ENCODE data around the gene TMEM184A.
"Not testable (repeated sequence)": the region's sequence is repeated elsewhere in the genome, so short reads cannot be mapped to it uniquely, and the experiment has no call there.

The TMEM184A gene

DNA sequence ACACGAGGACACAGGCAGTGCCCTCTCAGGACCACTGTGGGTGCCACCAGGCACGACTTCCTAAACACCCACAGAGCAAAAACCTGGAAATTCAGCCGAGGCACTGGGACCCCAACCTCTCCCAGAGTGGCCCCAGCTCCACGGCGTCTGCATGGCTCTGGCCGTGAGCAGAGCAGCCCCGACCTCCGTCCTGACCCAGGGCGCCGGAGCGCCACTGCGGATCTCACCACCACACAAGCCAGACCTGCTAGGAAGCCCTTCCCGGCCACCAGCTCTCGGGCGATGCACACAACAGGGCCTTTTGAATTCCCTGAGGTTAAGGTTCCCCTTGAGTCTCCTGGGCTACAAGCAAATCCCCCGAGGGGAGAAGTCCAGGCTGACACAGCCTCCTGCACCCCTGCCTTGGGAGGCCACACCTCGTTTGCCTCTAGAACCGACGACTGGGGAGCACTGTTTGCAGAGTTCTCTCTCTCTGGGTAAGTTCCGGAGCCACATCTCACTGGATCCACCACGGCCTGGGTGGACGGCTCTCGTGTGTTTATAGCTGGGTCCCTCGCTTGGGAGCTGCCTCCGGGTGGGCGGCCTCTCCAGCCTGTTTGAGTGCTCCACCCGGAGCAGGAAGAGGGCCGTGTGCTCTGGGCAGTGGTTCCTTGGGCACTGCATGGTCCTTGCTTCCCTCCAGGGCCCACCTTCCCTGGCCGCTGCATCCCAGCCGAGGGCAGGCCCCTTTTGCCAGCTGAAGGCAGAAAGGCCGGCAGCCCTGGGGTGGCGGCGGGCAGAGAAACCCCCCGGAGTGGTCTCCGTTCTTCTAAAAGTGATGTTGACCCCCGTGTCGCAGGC is 29.4 kb upstream of the TMEM184A start:
- Histone ChIP-seq H4K20me1 (ENCODE audit: insufficient read depth, low read length) (no peaks in the 10 kb centered on the region), H3K79me2 (ENCODE audit: low read length) (no peaks in the 10 kb centered on the region), H3K9me3 (ENCODE audit: insufficient read depth, low read length) (no peaks in the 10 kb centered on the region), H3K27me3 (ENCODE audit: low read depth, low read length) (no peaks in the 10 kb centered on the region), H3K27ac (ENCODE audit: low read length) (no peak overlapping the region), H3K9ac (ENCODE audit: low read length) (no peak overlapping the region), H2AFZ (ENCODE audit: low read depth, low read length) (no peak overlapping the region), H3K4me3 (ENCODE audit: low read length) (no peak overlapping the region), H3K36me3 (replicated peaks; ENCODE audit: low read depth, low read length) (no peaks in the 10 kb centered on the region), H3K4me1 (ENCODE audit: low read length) (no peaks in the 10 kb centered on the region), H3K4me2 (ENCODE audit: low read length) (no peak overlapping the region)
- no peak for TF ChIP-seq EZH2phosphoT487 (IDR thresholded peaks at IDR 0.05; ENCODE audit: low read depth)
- TF ChIP-seq, protein P1, sequence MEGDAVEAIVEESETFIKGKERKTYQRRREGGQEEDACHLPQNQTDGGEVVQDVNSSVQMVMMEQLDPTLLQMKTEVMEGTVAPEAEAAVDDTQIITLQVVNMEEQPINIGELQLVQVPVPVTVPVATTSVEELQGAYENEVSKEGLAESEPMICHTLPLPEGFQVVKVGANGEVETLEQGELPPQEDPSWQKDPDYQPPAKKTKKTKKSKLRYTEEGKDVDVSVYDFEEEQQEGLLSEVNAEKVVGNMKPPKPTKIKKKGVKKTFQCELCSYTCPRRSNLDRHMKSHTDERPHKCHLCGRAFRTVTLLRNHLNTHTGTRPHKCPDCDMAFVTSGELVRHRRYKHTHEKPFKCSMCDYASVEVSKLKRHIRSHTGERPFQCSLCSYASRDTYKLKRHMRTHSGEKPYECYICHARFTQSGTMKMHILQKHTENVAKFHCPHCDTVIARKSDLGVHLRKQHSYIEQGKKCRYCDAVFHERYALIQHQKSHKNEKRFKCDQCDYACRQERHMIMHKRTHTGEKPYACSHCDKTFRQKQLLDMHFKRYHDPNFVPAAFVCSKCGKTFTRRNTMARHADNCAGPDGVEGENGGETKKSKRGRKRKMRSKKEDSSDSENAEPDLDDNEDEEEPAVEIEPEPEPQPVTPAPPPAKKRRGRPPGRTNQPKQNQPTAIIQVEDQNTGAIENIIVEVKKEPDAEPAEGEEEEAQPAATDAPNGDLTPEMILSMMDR (IDR thresholded peaks at IDR 0.05; ENCODE audit: low read depth, low read length), result no peak

DNA sequence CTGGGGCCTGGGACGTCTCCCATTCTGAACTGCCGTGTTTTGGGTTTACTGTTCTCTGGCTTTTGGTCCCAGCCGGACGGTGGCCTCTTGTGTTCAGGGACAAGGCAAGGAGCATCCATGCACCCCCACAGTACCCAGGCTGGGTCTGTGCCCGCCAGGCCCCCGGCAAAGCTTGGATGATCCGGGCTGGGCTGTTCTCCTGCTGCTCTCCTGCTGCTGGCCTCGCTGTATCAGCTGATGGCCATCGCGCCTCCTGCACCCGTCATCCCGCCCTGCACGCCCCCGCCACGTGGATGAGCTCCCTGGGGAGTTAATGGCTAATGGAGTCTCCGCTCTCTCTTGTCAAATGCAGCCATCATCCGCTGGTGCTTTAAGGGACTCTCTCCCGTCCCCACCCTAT is 28.7 kb upstream of the TMEM184A start:
- no peaks in the 10 kb centered on the region for H3K9me3 ChIP-seq (ENCODE audit: insufficient read depth, low read length)
- H3K4me1 ChIP-seq (ENCODE audit: low read length), result no peaks in the 10 kb centered on the region
- H3K27ac ChIP-seq (ENCODE audit: low read length), result no peak overlapping the region
- no peak overlapping the region for H3K4me3 ChIP-seq (ENCODE audit: low read length)
- H3K9ac ChIP-seq (ENCODE audit: low read length), result no peak overlapping the region
- no peaks in the 10 kb centered on the region for H3K27me3 ChIP-seq (ENCODE audit: low read depth, low read length)
- H2AFZ ChIP-seq (ENCODE audit: low read depth, low read length), result no peak overlapping the region
- no peak for TF ChIP-seq EZH2phosphoT487 (IDR thresholded peaks at IDR 0.05; ENCODE audit: low read depth)
- TF ChIP-seq, protein P1 (IDR thresholded peaks at IDR 0.05; ENCODE audit: low read depth, low read length), result no peak
- H3K36me3 ChIP-seq (replicated peaks; ENCODE audit: low read depth, low read length), result no peaks in the 10 kb centered on the region
- H3K79me2 ChIP-seq (ENCODE audit: low read length), result no peaks in the 10 kb centered on the region
- no peaks in the 10 kb centered on the region for H4K20me1 ChIP-seq (ENCODE audit: insufficient read depth, low read length)
- H3K4me2 ChIP-seq (ENCODE audit: low read length), result no peak overlapping the region

DNA sequence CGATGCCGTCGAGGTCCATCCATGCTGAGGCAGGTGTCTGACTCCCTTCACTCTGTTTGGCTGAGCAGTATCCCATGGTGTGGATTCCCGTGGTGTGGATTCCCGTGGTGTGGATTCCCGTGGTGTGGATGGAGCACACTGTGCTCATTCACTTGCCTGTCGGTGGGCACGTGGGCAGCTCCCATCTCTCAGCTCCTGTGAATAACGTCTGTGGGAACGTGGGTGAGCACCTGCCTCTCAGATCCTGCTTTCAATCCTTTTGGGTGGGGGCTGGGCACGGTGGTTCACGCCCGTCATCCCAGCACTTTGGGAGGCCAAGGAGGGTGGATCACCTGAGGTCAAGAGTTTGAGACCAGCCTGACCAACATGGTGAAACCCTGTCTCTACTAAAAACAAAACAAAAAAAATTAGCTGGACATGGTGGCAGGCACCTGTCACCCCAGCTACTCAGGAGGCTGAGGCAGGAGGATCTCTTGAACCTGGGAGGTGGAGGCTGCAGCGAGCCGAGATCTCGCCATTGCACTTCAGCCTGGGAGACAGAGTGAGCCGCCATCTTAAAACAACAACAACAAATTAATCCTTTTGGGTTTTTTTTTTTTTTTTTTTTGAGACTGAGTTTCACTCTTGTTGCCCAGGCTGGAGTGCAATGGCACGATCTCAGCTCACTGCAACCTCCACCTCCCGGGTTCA is 27.4 kb upstream of the TMEM184A start:
- H3K36me3 ChIP-seq (replicated peaks; ENCODE audit: low read depth, low read length); H3K27ac ChIP-seq (ENCODE audit: low read length); H4K20me1 ChIP-seq (ENCODE audit: insufficient read depth, low read length); H3K4me3 ChIP-seq (ENCODE audit: low read length); H3K4me2 ChIP-seq (ENCODE audit: low read length); H3K27me3 ChIP-seq (ENCODE audit: low read depth, low read length); H3K79me2 ChIP-seq (ENCODE audit: low read length); H2AFZ ChIP-seq (ENCODE audit: low read depth, low read length); H3K9me3 ChIP-seq (ENCODE audit: insufficient read depth, low read length); H3K9ac ChIP-seq (ENCODE audit: low read length); H3K4me1 ChIP-seq (ENCODE audit: low read length): not testable (repeated sequence)

DNA sequence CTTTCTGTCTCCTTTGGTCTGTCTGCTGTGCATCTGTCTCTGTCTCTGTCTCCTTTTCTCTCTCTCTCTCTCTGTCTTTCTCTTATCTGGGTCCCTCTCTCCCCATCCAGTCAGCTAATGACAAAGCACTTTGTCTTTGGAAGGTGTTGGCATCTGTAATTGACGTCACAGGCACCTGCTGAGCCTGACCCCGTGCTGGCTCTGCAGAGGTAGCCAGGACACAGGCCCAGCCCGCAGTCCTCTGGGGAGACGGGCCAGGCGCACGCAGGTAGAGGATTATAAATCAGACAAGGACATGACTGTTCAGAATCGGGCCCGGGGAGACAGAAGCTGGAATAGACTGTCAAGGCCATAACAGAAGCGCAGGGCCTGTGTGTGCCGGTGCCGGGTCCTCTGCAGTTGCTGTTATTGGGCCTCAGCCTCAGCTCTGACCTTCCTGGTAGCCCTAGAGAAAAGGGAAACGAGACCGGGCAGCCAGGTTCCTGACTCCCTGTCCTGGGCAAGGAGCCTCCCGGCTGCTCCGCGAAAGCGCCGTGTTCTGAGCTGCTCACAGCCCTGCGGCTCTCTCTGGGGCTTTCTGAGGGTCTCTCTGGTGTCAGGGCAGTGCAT is 24.5 kb upstream of the TMEM184A start:
- no peaks in the 10 kb centered on the region for H3K9me3 ChIP-seq (ENCODE audit: insufficient read depth, low read length)
- H3K36me3 ChIP-seq (replicated peaks; ENCODE audit: low read depth, low read length), result no peaks in the 10 kb centered on the region
- no peak overlapping the region for H2AFZ ChIP-seq (ENCODE audit: low read depth, low read length)
- H3K4me2 ChIP-seq (ENCODE audit: low read length), result no peak overlapping the region
- no peaks in the 10 kb centered on the region for H3K27me3 ChIP-seq (ENCODE audit: low read depth, low read length)
- peaks cover 3% of the 10 kb centered on the region; the same call in 1 of the 2 replicates for H3K4me1 ChIP-seq (ENCODE audit: low read length)
- TF ChIP-seq, protein P1 (IDR thresholded peaks at IDR 0.05; ENCODE audit: low read depth, low read length), result no peak
- no peak for TF ChIP-seq EZH2phosphoT487 (IDR thresholded peaks at IDR 0.05; ENCODE audit: low read depth)
- H3K27ac ChIP-seq (ENCODE audit: low read length), result no peak overlapping the region
- H3K9ac ChIP-seq (ENCODE audit: low read length), result no peak overlapping the region
- no peak overlapping the region for H3K4me3 ChIP-seq (ENCODE audit: low read length)
- H3K79me2 ChIP-seq (ENCODE audit: low read length), result no peaks in the 10 kb centered on the region
- no peaks in the 10 kb centered on the region for H4K20me1 ChIP-seq (ENCODE audit: insufficient read depth, low read length)
